ENCODE data around the gene FOXJ3. TPM values are rescaled to one million over a fixed set of nuclear protein-coding genes. Genes with fewer than 3 reads are reported as not detected.

Gene FOXJ3
- total and polyA plus RNA-seq, 2 of the 4 experiments (the other 2 are of a cell fraction), result 16.7 to 30.5 TPM

- 20% methylated on average over 1 of the region's 3 CpGs; no CpG with 5 or more reads in 1 of the 2 experiments for WGBS, 2 experiments (ENCODE audit: extremely low coverage in 2 of 2, insufficient read length in 1 of 2)
- dilution Hi-C loops (cut with HindIII; ENCODE audit: low sequenced_read_pairs, unreplicated experiment), result no loop called here
- no peak overlapping the region for H3K27ac ChIP-seq (ENCODE audit: insufficient read depth, low read length)
These were observed 199.6 kb downstream of the FOXJ3 start for GRCh38 chr1:42135426-42135825.

More at GRCh38 chr1:42135426-42135825, 199.6 kb downstream of the FOXJ3 start:
- H2BK120ac ChIP-seq (ENCODE audit: low read depth, low read length), result no peak overlapping the region
- H2AK5ac ChIP-seq (ENCODE audit: low read depth, low read length), result no peak overlapping the region
- no peak overlapping the region for H4K8ac ChIP-seq (ENCODE audit: low read depth in 2 of 2, low read length in 2 of 2)
- H3K14ac ChIP-seq (replicated peaks; ENCODE audit: low read depth, low read length), result no peak overlapping the region
- intact Hi-C loops (cut with micrococcal nuclease), result no loop called here
- no peak overlapping the region for H2BK15ac ChIP-seq (ENCODE audit: low read depth, low read length)
- ChIA-PET CTCF (no interaction called here), POLR2A (ENCODE audit: unreplicated experiment) (no interaction called here)
- H3K4ac ChIP-seq (ENCODE audit: low read depth, low read length), result no peak overlapping the region
- H3K56ac ChIP-seq (ENCODE audit: extremely low read depth, insufficient read depth, low read length), result no peak overlapping the region
- H2BK5ac ChIP-seq (ENCODE audit: low read depth, low read length, poor library complexity, severe bottlenecking), result no peak overlapping the region
- H3K27me3 ChIP-seq (ENCODE audit: control insufficient read depth, insufficient read depth, low read length), result peaks cover 19% of the 10 kb centered on the region
- ATAC-seq (ENCODE audit: low read depth) (no peak), DNase-seq (no peak)
- H4K5ac ChIP-seq (ENCODE audit: low read depth, low read length), result no peak overlapping the region
- no peaks in the 10 kb centered on the region for H3K36me3 ChIP-seq (ENCODE audit: control insufficient read depth, insufficient read depth, low read length)
- H3K18ac ChIP-seq (ENCODE audit: low read depth, low read length), result no peak overlapping the region
- no peak overlapping the region for H3K23ac ChIP-seq (ENCODE audit: low read depth, low read length)
- TF ChIP-seq MAZ (IDR thresholded peaks at IDR 0.05; ENCODE audit: borderline replicate concordance, low read depth, low read length), result no peak
- no peak for TF ChIP-seq MAFK (IDR thresholded peaks at IDR 0.05; ENCODE audit: low read depth, low read length)
- no peak for TF ChIP-seq USF2 (IDR thresholded peaks at IDR 0.05; ENCODE audit: low read depth, low read length)
- no peak for TF ChIP-seq RAD21 (IDR thresholded peaks at IDR 0.05; ENCODE audit: low read length)
- no peak for TF ChIP-seq CEBPB (IDR thresholded peaks at IDR 0.05; ENCODE audit: low read depth, low read length)
- TF ChIP-seq SMC3 (IDR thresholded peaks at IDR 0.05; ENCODE audit: low read depth, low read length), result no peak
- TF ChIP-seq RFX5 (IDR thresholded peaks at IDR 0.05; ENCODE audit: low read depth, low read length), result no peak
- no peak for TF ChIP-seq CTCF (conservative IDR thresholded peaks at IDR 0.05; ENCODE audit: low read depth, low read length)
- no peak for TF ChIP-seq RCOR1 (IDR thresholded peaks at IDR 0.05; ENCODE audit: insufficient replicate concordance, low read length)
- TF ChIP-seq FOS (IDR thresholded peaks at IDR 0.05; ENCODE audit: low read depth, low read length), result no peak
- TF ChIP-seq NFE2L2 (IDR thresholded peaks at IDR 0.05; ENCODE audit: low read depth, low read length), result no peak
- no peak overlapping the region for H4K91ac ChIP-seq (ENCODE audit: insufficient read depth, low read depth, low read length)
- in situ Hi-C loops (cut with MboI; ENCODE audit: low sequenced_read_pairs), result no loop called here
- H3K9me3 ChIP-seq (ENCODE audit: control insufficient read depth, insufficient read depth, low read length), result no peaks in the 10 kb centered on the region
- no peak overlapping the region for H2AFZ ChIP-seq (replicated peaks; ENCODE audit: low read length, poor library complexity)
- no peak overlapping the region for H3K4me2 ChIP-seq (ENCODE audit: low read depth, low read length)
- BruUV-seq (replicated peaks), result no TSS peak
- no peak overlapping the region for H2BK20ac ChIP-seq (ENCODE audit: low read depth, low read length)
- H3K9ac ChIP-seq (ENCODE audit: low read depth, low read length), result no peak overlapping the region
- H3K9me1 ChIP-seq (ENCODE audit: insufficient read depth, low read length), result no peaks in the 10 kb centered on the region; the same call in 1 of the 2 replicates
- no peaks in the 10 kb centered on the region for H3K79me1 ChIP-seq (ENCODE audit: low read depth in 1 of 2, low read length in 2 of 2)
- no peak overlapping the region for H2AK9ac ChIP-seq (replicated peaks; ENCODE audit: low read depth, low read length, poor library complexity)
- no peaks in the 10 kb centered on the region for H3K4me1 ChIP-seq (ENCODE audit: control insufficient read depth, insufficient read depth, low read length)
- no peak overlapping the region for H3K4me3 ChIP-seq (ENCODE audit: insufficient read depth, low read depth, low read length)
- H4K20me1 ChIP-seq (ENCODE audit: insufficient read depth, low read length), result no peaks in the 10 kb centered on the region

All from IMR-90 (cell line).